HK-2 (cell line): ENCODE measurements around the gene SRM.
"Not testable (repeated sequence)": the region's sequence is repeated elsewhere in the genome, so short reads cannot be mapped to it uniquely, and the experiment has no call there.

Source experiments
- DNase-seq: peaks from one replicate; pipeline ENCODE4 v3.0.0-alpha.2; 2018; ENCODE audit not compliant: unreplicated experiment

Gene SRM

GRCh38 chr1:11019358-11019757 is 40.5 kb downstream of the SRM start:
- DNase-seq = not testable (repeated sequence)

GRCh38 chr1:11013160-11013531 is 46.7 kb downstream of the SRM start:
- no peak for DNase-seq

GRCh38 chr1:11012260-11013159 is 47.3 kb downstream of the SRM start, which contains the start of gene TARDBP:
Gene TARDBP (plus strand): TSS chr1:11012654. CDS start chr1:11013728, 1,074 bp downstream.
- peak; percentile 90 for DNase-seq
